B cell (primary cell): ENCODE measurements around the gene SLC16A2. TPM values are rescaled to one million over a fixed set of nuclear protein-coding genes. Genes with fewer than 3 reads are reported as not detected.

Source experiments
- ATAC-seq: fragments of 200-7000 bp; cut with Tn5 transposase; one replicate; pipeline ENCODE4 v1.10.0; 2021; ENCODE audit warnings: low read depth, mild to moderate bottlenecking, moderate number of reproducible peaks, moderate library complexity
- CTCF ChIA-PET: fragments of 350-600 bp; sonication (Branson Sonifier 250); formaldehyde crosslinking; loops from one replicate; lab custom pipeline; 2021; ENCODE audit warnings: antibody characterized with exemption, inconsistent platforms; lab: Charles Lee
- POLR2A ChIA-PET: fragments of 350-600 bp; sonication (Branson Sonifier 250); formaldehyde crosslinking; loops from one replicate; lab custom pipeline; 2021; ENCODE audit warnings: antibody characterized with exemption; lab: Charles Lee
- DNase-seq: peaks from one replicate; pipeline ENCODE4 v3.0.0; 2013
- H2AFZ ChIP-seq: 2 replicates; pipeline ENCODE4 v1.6.1; 2012; ENCODE audit warnings: mild to moderate bottlenecking, low read depth, low read length; ENCODE audit not compliant: insufficient read depth, poor library complexity, severe bottlenecking
- H3K27ac ChIP-seq, 2 donors: 1 replicate in 1 of 2; 2 replicates in 1 of 2; pipeline ENCODE4 v1.5.1; 2012 to 2013; ENCODE audit warnings: low read length in 2 of 2, mild to moderate bottlenecking in 2 of 2, moderate library complexity in 1 of 2
- H3K27me3 ChIP-seq, 4 experiments: fragments of 200-600 bp in 1 of 4; sonication (generic) in 1 of 4; replicated peaks in 1 of 4; 1 replicate in 2 of 4; 2 replicates in 2 of 4; pipeline versions ENCODE4 v1.6.1 to v1.7.0; 2013 to 2016; ENCODE audit warnings: low read length in 3 of 4, mild to moderate bottlenecking in 2 of 4, mixed read lengths in 1 of 4, moderate library complexity in 1 of 4; ENCODE audit not compliant: insufficient read depth in 4 of 4, control insufficient read depth in 3 of 4; ENCODE audit errors: control extremely low read depth in 1 of 4
- H3K36me3 ChIP-seq, 2 experiments: replicated peaks in 1 of 2; 1 replicate in 1 of 2; 2 replicates in 1 of 2; pipeline versions ENCODE4 v1.6.1 to v1.7.1; 2013; ENCODE audit warnings: low read length in 1 of 2; ENCODE audit not compliant: insufficient read depth in 2 of 2, control insufficient read depth in 1 of 2; ENCODE audit errors: control extremely low read depth in 1 of 2, extremely low read depth in 1 of 2
- H3K4me1 ChIP-seq, 2 donors: fragments of 200-600 bp in 1 of 2; sonication (generic) in 1 of 2; 1 replicate in 1 of 2; 2 replicates in 1 of 2; pipeline versions ENCODE4 v1.5.1 to v1.6.1; 2013 to 2017; ENCODE audit warnings: low read length in 2 of 2; ENCODE audit not compliant: control insufficient read depth in 2 of 2, insufficient read depth in 2 of 2
- H3K4me2 ChIP-seq: replicated peaks from 2 replicates; pipeline ENCODE3; 2012; ENCODE audit warnings: mild to moderate bottlenecking, low read depth, low read length; ENCODE audit not compliant: poor library complexity, severe bottlenecking
- H3K4me3 ChIP-seq, 5 experiments: fragments of 200-600 bp in 1 of 5; sonication (generic) in 1 of 5; 1 replicate in 3 of 5; 2 replicates in 2 of 5; pipeline versions ENCODE4 v1.5.1 to v1.7.0; 2011 to 2016; ENCODE audit warnings: low read length in 4 of 5, mild to moderate bottlenecking in 4 of 5, low read depth in 2 of 5, control low read depth in 1 of 5, moderate library complexity in 1 of 5; ENCODE audit not compliant: insufficient read depth in 1 of 5; ENCODE audit errors: control extremely low read depth in 1 of 5, extremely low read depth in 1 of 5
- H3K79me2 ChIP-seq: fragments of 200-600 bp; sonication (generic); one replicate; pipeline ENCODE4 v1.6.0; 2016; ENCODE audit warnings: low read length; ENCODE audit not compliant: control insufficient read depth, insufficient read depth
- H3K9ac ChIP-seq: fragments of 200-600 bp; sonication (generic); 2 replicates; pipeline ENCODE4 v1.6.1; 2017; ENCODE audit warnings: mild to moderate bottlenecking, low read length, moderate library complexity
- H3K9me3 ChIP-seq, 3 donors: one replicate each; pipeline versions ENCODE4 v1.6.1 to v1.7.1; 2013; ENCODE audit warnings: low read length in 2 of 3; ENCODE audit not compliant: control insufficient read depth in 2 of 3, insufficient read depth in 1 of 3; ENCODE audit errors: control extremely low read depth in 1 of 3
- H4K20me1 ChIP-seq: 2 replicates; pipeline ENCODE4 v1.6.0; 2012; ENCODE audit warnings: mild to moderate bottlenecking, low read length; ENCODE audit not compliant: insufficient read depth, control insufficient read depth, poor library complexity, severe bottlenecking
- H3K27ac Mint-ChIP-seq: one replicate; pipeline ENCODE4 v1.8.0; 2021; ENCODE audit warnings: mixed read lengths
- H3K27me3 Mint-ChIP-seq: one replicate; pipeline ENCODE4 v1.8.0; 2021; ENCODE audit warnings: mixed read lengths
- H3K4me1 Mint-ChIP-seq: one replicate; pipeline ENCODE4 v1.8.0; 2021; ENCODE audit warnings: mixed read lengths
- H3K4me3 Mint-ChIP-seq: one replicate; pipeline ENCODE4 v1.8.0; 2021; ENCODE audit warnings: mixed read lengths
- H3K9me3 Mint-ChIP-seq: one replicate; pipeline ENCODE4 v1.8.0; 2022; ENCODE audit warnings: mixed read lengths; ENCODE audit not compliant: insufficient read depth
- CTCF ChIP-seq: fragments of 200-600 bp; IDR thresholded peaks from one replicate; pipeline ENCODE4 v1.8.0; 2022; ENCODE audit warnings: antibody characterized with exemption, mild to moderate bottlenecking
- EZH2 ChIP-seq: IDR thresholded peaks from 2 replicates; pipeline ENCODE4 v1.6.1; 2012; ENCODE audit warnings: borderline replicate concordance, low read depth, mild to moderate bottlenecking, moderate library complexity, low read length; ENCODE audit not compliant: insufficient read depth, poor library complexity, severe bottlenecking
- WGBS: methylation state at CpG from one replicate; pipeline ENCODE4 v1.1.5; 2013; ENCODE audit warnings: missing lambda C conversion rate; ENCODE audit not compliant: insufficient coverage; 5-methylcytosine and 5-hydroxymethylcytosine counted together
- intact Hi-C: fragments of 100-400 bp; cut with micrococcal nuclease; formaldehyde crosslinking; loops from one replicate; pipeline ENCODE4 v1.10.0; 2022
- polyA plus RNA-seq: library from polyadenylated mRNA; depleted of rRNA; stranded (reverse); fragments of >200 nt; gene quantifications from 2 replicates; pipeline ENCODE4 v1.2.3, GENCODE V29; 2012
- total RNA-seq, 2 donors: library from RNA; stranded (reverse); fragments of 120-200 nt in 1 of 2; gene quantifications; 1 replicate in 1 of 2; 2 replicates in 1 of 2; pipeline versions ENCODE4 v1.2.3 to v1.2.4, GENCODE V29; 2013 to 2022

The SLC16A2 gene
- total and polyA plus RNA-seq, 2 donors (not counting 1 experiment from before 2014, with no cell fraction given), result not detected

- peak overlapping the region in 3 of 5 experiments; percentile 53 to 62 (median 58) for H3K4me3 ChIP-seq
- no peaks in the 10 kb centered on the region for H3K9me3 ChIP-seq
- no peak for ATAC-seq
- Mint-ChIP-seq H3K27ac (no peak overlapping the region), H3K4me3 (peak overlapping the region; percentile 86), H3K4me1 (peaks cover 9% of the 10 kb centered on the region), H3K9me3 (no peaks in the 10 kb centered on the region), H3K27me3 (no peaks in the 10 kb centered on the region)
- peak overlapping the region; percentile 83 for H3K4me2 ChIP-seq
- intact Hi-C loops, result loop anchor here (10.0 kb wide), 1 partner anchor 80 kb away; the partner anchor contains the start of gene RLIM
- no peaks in the 10 kb centered on the region for H3K79me2 ChIP-seq
- no peaks in the 10 kb centered on the region for H3K36me3 ChIP-seq
- TF ChIP-seq CTCF (no peak), EZH2 (no peak)
- H3K27me3 ChIP-seq, result no peaks in the 10 kb centered on the region
- POLR2A ChIA-PET, result no interaction called here
- no peaks in the 10 kb centered on the region for H4K20me1 ChIP-seq
- CTCF ChIA-PET, result interaction anchor here (0.9 to 4.0 kb wide), 4 partner anchors 11 to 152 kb away, joined by 3 to 12 read pairs (median 8); no protein-coding TSS in a partner anchor
- H2AFZ ChIP-seq, result peak overlapping the region; percentile 86
- WGBS, result no CpG with 5 or more reads among the region's 5 CpGs
- no peak overlapping the region for H3K27ac ChIP-seq
- H3K9ac ChIP-seq, result peak overlapping the region; percentile 72
- no peak for DNase-seq
- H3K4me1 ChIP-seq, result peaks cover 5 to 14% of the 10 kb centered on the region in 2 donors
These were observed 113.8 kb downstream of the SLC16A2 start for GRCh38 chrX:74535086-74535407.

GRCh38 chrX:74535408-74536151, 114.3 kb downstream of the SLC16A2 start:
- intact Hi-C loops, result loop anchor here (2.0 to 10.0 kb wide), 2 partner anchors 15 to 79 kb away; partner anchors contain the start of gene RLIM

More at GRCh38 chrX:74535408-74536151, 114.3 kb downstream of the SLC16A2 start:
- Histone ChIP-seq H3K79me2 (no peaks in the 10 kb centered on the region), H3K9me3 (no peaks in the 10 kb centered on the region), H3K4me2 (peak overlapping the region; percentile 83), H2AFZ (peak overlapping the region; percentile 86), H3K27me3 (no peaks in the 10 kb centered on the region), H3K36me3 (no peaks in the 10 kb centered on the region), H3K9ac (peak overlapping the region; percentile 72), H3K4me3 (peak overlapping the region; percentile 26 to 62 (median 54)), H3K4me1 (peaks cover 5 to 14% of the 10 kb centered on the region in 2 donors), H3K27ac (peak overlapping the region in 1 of 2 donors; percentile 50), H4K20me1 (no peaks in the 10 kb centered on the region)
- H3K27ac Mint-ChIP-seq, result peak overlapping the region; percentile 46
- ATAC-seq (peak; percentile 50), DNase-seq (peak; percentile 32)
- no peak for TF ChIP-seq CTCF
- TF ChIP-seq EZH2, result no peak
- peaks cover 9% of the 10 kb centered on the region for H3K4me1 Mint-ChIP-seq
- no peaks in the 10 kb centered on the region for H3K9me3 Mint-ChIP-seq
- CTCF ChIA-PET, result interaction anchor here (0.6 to 4.0 kb wide), 5 partner anchors 11 to 152 kb away, joined by 3 to 12 read pairs (median 6); no protein-coding TSS in a partner anchor
- 0% methylated on average over 8 of the region's 37 CpGs for WGBS
- H3K4me3 Mint-ChIP-seq, result peak overlapping the region; percentile 86
- POLR2A ChIA-PET, result no interaction called here
- no peaks in the 10 kb centered on the region for H3K27me3 Mint-ChIP-seq
